Mucosa of rectum (tissue), 2 donors: ENCODE data around the gene PLPP4.

Experiments used
- H3K27ac ChIP-seq, 2 donors: one replicate each; pipeline ENCODE4 v1.7.0; 2013; ENCODE audit warnings: inconsistent platforms in 2 of 2, low read depth in 2 of 2, low read length in 2 of 2
- H3K27me3 ChIP-seq, 2 donors: one replicate each; pipeline ENCODE4 v1.7.0; 2013; ENCODE audit warnings: low read length in 2 of 2; ENCODE audit not compliant: control insufficient read depth in 2 of 2, insufficient read depth in 2 of 2
- H3K36me3 ChIP-seq, 2 donors: one replicate each; pipeline ENCODE4 v1.7.0; 2013; ENCODE audit warnings: low read length in 2 of 2; ENCODE audit not compliant: control insufficient read depth in 2 of 2, insufficient read depth in 2 of 2
- H3K4me1 ChIP-seq, 2 donors: one replicate each; pipeline ENCODE4 v1.7.0; 2013; ENCODE audit warnings: low read length in 2 of 2, mild to moderate bottlenecking in 1 of 2; ENCODE audit not compliant: control insufficient read depth in 2 of 2, insufficient read depth in 2 of 2
- H3K4me3 ChIP-seq, 2 donors: one replicate each; pipeline ENCODE4 v1.7.0; 2013; ENCODE audit warnings: low read length in 2 of 2
- H3K9ac ChIP-seq, 2 donors: one replicate each; pipeline ENCODE4 v1.7.0; 2013; ENCODE audit warnings: low read length in 2 of 2, low read depth in 1 of 2, mild to moderate bottlenecking in 1 of 2
- H3K9me3 ChIP-seq, 2 donors: one replicate each; pipeline ENCODE4 v1.7.0; 2013; ENCODE audit warnings: low read length in 2 of 2; ENCODE audit not compliant: control insufficient read depth in 2 of 2
- donor health status: healthy.
- donor health status: Normal muscosa, but diverticular disease.

PLPP4 gene

GRCh38 chr10:120456626-120457430 lies at the start of gene PLPP4:
Gene PLPP4 (plus strand): TSS chr10:120457227. CDS start chr10:120457306, 79 bp downstream.
- H3K36me3 ChIP-seq: no peaks in the 10 kb centered on the region
- peaks cover 3 to 7% of the 10 kb centered on the region in 2 donors for H3K4me1 ChIP-seq
- peak within 1 kb of the TSS; percentile 23 to 43 for H3K4me3 ChIP-seq
- no peak within 1 kb of the TSS for H3K9ac ChIP-seq
- H3K27me3 ChIP-seq: peaks cover 24 to 40% of the 10 kb centered on the region in 2 donors
- H3K27ac ChIP-seq: no peak within 1 kb of the TSS
- H3K9me3 ChIP-seq: no peaks in the 10 kb centered on the region

DNA sequence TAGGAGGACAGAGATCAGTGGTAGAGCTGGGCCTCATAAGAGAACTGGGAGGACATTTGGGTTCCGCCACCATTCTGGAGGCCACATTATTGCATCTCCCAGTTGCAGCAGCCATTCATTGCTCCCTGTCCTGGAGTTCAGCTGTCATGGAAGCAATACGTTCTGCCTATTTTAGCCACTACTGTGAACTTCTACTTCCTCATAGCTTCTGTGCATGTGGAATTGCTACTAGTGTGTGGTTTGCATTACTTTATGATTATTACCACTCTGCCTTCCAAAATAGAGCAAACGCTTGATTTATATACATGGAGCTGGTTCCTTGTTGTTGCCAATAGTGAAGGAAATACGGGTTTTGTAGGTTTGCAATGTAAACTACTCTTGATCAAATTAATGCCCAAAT lies 47.2 kb upstream of the PLPP4 start:
- Histone ChIP-seq H3K4me3 (no peak overlapping the region), H3K9me3 (no peaks in the 10 kb centered on the region), H3K36me3 (no peaks in the 10 kb centered on the region), H3K27ac (no peak overlapping the region), H3K27me3 (no peaks in the 10 kb centered on the region), H3K9ac (no peak overlapping the region), H3K4me1 (peaks cover 8 to 9% of the 10 kb centered on the region in 2 donors)

GRCh38 chr10:120414946-120415345 lies 42.1 kb upstream of the PLPP4 start:
- H3K36me3 ChIP-seq: no peaks in the 10 kb centered on the region
- no peak overlapping the region for H3K27ac ChIP-seq
- no peaks in the 10 kb centered on the region for H3K9me3 ChIP-seq
- no peak overlapping the region for H3K4me3 ChIP-seq
- H3K9ac ChIP-seq: no peak overlapping the region
- no peaks in the 10 kb centered on the region for H3K27me3 ChIP-seq
- no peaks in the 10 kb centered on the region for H3K4me1 ChIP-seq

- Histone ChIP-seq H3K4me1 (no peaks in the 10 kb centered on the region), H3K9me3 (no peaks in the 10 kb centered on the region), H3K36me3 (no peaks in the 10 kb centered on the region), H3K4me3 (no peak overlapping the region), H3K27ac (no peak overlapping the region), H3K9ac (no peak overlapping the region), H3K27me3 (no peaks in the 10 kb centered on the region)
Observed at GRCh38 chr10:120415709-120416330, 41.2 kb upstream of the PLPP4 start.

DNA sequence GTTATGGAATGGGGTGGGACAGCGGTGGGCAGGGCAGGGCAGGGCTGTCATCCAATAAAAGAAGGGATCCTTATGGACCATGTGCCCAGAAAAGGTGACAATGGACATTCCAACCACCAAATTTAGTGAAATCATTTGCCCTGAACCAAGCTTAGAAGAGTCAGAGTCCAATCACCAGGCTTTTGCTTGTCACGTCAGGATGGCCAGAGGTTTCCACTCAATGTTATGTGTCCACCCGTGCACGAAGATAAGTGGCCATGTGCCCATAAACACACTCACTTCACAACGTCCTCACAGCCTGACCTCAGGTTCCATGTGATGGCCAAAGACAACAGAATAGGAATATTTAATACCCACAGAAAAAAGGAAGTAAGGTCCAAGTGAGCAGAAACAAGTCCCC lies 36.6 kb upstream of the PLPP4 start:
- Histone ChIP-seq H3K4me1 (no peaks in the 10 kb centered on the region), H3K9me3 (no peaks in the 10 kb centered on the region), H3K4me3 (no peak overlapping the region), H3K27me3 (no peaks in the 10 kb centered on the region), H3K9ac (no peak overlapping the region), H3K36me3 (no peaks in the 10 kb centered on the region), H3K27ac (no peak overlapping the region)

GRCh38 chr10:120421250-120421649 lies 35.8 kb upstream of the PLPP4 start:
- no peak overlapping the region for H3K27ac ChIP-seq
- H3K27me3 ChIP-seq: no peaks in the 10 kb centered on the region
- no peak overlapping the region for H3K4me3 ChIP-seq
- no peaks in the 10 kb centered on the region for H3K9me3 ChIP-seq
- no peaks in the 10 kb centered on the region for H3K4me1 ChIP-seq
- no peak overlapping the region for H3K9ac ChIP-seq
- no peaks in the 10 kb centered on the region for H3K36me3 ChIP-seq

- no peak overlapping the region for H3K9ac ChIP-seq
- no peaks in the 10 kb centered on the region for H3K4me1 ChIP-seq
- no peaks in the 10 kb centered on the region for H3K9me3 ChIP-seq
- no peak overlapping the region for H3K27ac ChIP-seq
- no peaks in the 10 kb centered on the region for H3K27me3 ChIP-seq
- no peak overlapping the region for H3K4me3 ChIP-seq
- H3K36me3 ChIP-seq: no peaks in the 10 kb centered on the region
Observed at GRCh38 chr10:120422457-120422856, 34.6 kb upstream of the PLPP4 start.

- Histone ChIP-seq H3K9ac (no peak overlapping the region), H3K9me3 (no peaks in the 10 kb centered on the region), H3K27ac (no peak overlapping the region), H3K4me1 (no peaks in the 10 kb centered on the region), H3K4me3 (no peak overlapping the region), H3K27me3 (no peaks in the 10 kb centered on the region), H3K36me3 (no peaks in the 10 kb centered on the region)
Observed at GRCh38 chr10:120423431-120424197, 33.4 kb upstream of the PLPP4 start.

DNA sequence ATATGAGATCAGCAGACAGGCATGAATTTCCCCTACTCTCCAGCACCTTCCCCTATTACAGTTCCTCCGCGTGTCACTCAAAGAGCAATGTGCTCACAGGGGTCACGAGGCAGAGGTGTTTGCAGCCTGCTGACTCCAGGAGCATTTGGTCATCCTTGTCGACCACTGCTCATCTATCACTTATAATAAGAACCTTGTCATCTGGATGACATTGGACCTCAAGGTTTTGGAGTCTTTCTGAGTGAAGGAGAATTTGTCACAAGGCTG lies 32.9 kb upstream of the PLPP4 start:
- Histone ChIP-seq H3K27ac (no peak overlapping the region), H3K4me1 (no peaks in the 10 kb centered on the region), H3K9ac (no peak overlapping the region), H3K4me3 (no peak overlapping the region), H3K27me3 (no peaks in the 10 kb centered on the region), H3K9me3 (no peaks in the 10 kb centered on the region), H3K36me3 (no peaks in the 10 kb centered on the region)

DNA sequence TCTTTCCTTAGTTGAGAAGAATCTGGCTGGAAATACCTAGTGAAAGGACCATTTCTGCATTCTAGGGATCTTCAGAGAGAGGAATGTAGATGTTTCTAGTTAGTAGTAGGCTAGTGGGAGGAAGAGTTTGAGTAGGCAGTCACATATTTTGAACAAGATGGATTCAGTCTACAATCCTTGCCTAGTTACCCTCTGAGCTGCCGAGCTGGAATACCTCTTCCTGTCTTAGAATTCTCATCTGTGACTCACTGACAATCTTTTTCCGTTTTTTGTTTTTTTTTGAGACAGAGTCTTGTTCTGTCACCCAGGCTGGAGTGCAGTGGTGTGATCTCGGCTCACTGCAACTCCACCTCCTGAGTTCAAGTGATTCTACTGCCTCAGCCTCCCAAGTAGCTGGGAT lies 30.7 kb upstream of the PLPP4 start:
- Histone ChIP-seq H3K36me3 (no peaks in the 10 kb centered on the region), H3K27ac (no peak overlapping the region), H3K27me3 (no peaks in the 10 kb centered on the region), H3K9me3 (no peaks in the 10 kb centered on the region), H3K4me1 (no peaks in the 10 kb centered on the region), H3K4me3 (no peak overlapping the region), H3K9ac (no peak overlapping the region)
